Caco-2 (cell line): Measurements from ENCODE around the gene NCK1. TPM values are rescaled to one million over a fixed set of nuclear protein-coding genes. Genes with fewer than 3 reads are reported as not detected.

Experiments used
- BruUV-seq: library from RNA; stranded (reverse); fragments of 400-500 nt; replicated peaks from 2 replicates; lab custom pipeline; 2021; lab: Mats Ljungman, UMichigan
- CTCF ChIA-PET: fragments of 300-600 bp; sonication (Branson Sonifier 250); formaldehyde crosslinking; loops from one replicate; lab custom pipeline; 2022; ENCODE audit warnings: antibody characterized with exemption; lab: Charles Lee
- POLR2A ChIA-PET: fragments of 300-600 bp; sonication (Branson Sonifier 250); formaldehyde crosslinking; loops from one replicate; lab custom pipeline; 2022; ENCODE audit warnings: antibody characterized with exemption; lab: Charles Lee
- DNase-seq, 2 experiments: peaks; one replicate each; pipeline versions ENCODE4 v3.0.0 to v3.0.0-alpha.2; 2020 to 2022
- H3K27me3 ChIP-seq: replicated peaks from 2 replicates; pipeline ENCODE4 v1.6.0; 2011; ENCODE audit warnings: low read length; ENCODE audit not compliant: control insufficient read depth, insufficient read depth
- H3K36me3 ChIP-seq: 2 replicates; pipeline ENCODE4 v1.5.1; 2011; ENCODE audit warnings: low read length; ENCODE audit not compliant: control insufficient read depth, insufficient read depth
- H3K4me1 ChIP-seq: fragments of 250-450 bp; sonication (Bioruptor Pico); 2 replicates; pipeline ENCODE4 v1.5.1; 2020; ENCODE audit warnings: mild to moderate bottlenecking
- H3K4me3 ChIP-seq: 2 replicates; pipeline ENCODE4 v1.5.1; 2011; ENCODE audit warnings: low read depth, mild to moderate bottlenecking, control low read depth, low read length
- H3K9me3 ChIP-seq: fragments of 250-450 bp; sonication (Bioruptor Pico); 2 replicates; pipeline ENCODE4 v1.5.1; 2020; ENCODE audit warnings: mild to moderate bottlenecking, moderate library complexity
- H3K27ac Mint-ChIP-seq: one replicate; pipeline ENCODE4 v1.8.0; 2022; ENCODE audit warnings: mixed read lengths; ENCODE audit not compliant: unreplicated experiment
- H3K27me3 Mint-ChIP-seq: one replicate; pipeline ENCODE4 v1.8.0; 2022; ENCODE audit warnings: mixed read lengths; ENCODE audit not compliant: insufficient read depth, unreplicated experiment
- H3K36me3 Mint-ChIP-seq: one replicate; pipeline ENCODE4 v1.8.0; 2022; ENCODE audit warnings: mild to moderate bottlenecking, mixed read lengths; ENCODE audit not compliant: insufficient read depth, unreplicated experiment
- H3K4me1 Mint-ChIP-seq: one replicate; pipeline ENCODE4 v1.8.0; 2022; ENCODE audit warnings: low read depth, mixed read lengths; ENCODE audit not compliant: unreplicated experiment
- H3K4me3 Mint-ChIP-seq: one replicate; pipeline ENCODE4 v1.8.0; 2022; ENCODE audit warnings: mild to moderate bottlenecking, moderate library complexity, mixed read lengths; ENCODE audit not compliant: unreplicated experiment
- H3K9me3 Mint-ChIP-seq: one replicate; pipeline ENCODE4 v1.8.0; 2022; ENCODE audit warnings: mixed read lengths; ENCODE audit not compliant: unreplicated experiment
- CTCF ChIP-seq, 2 experiments: fragments of 200-600 bp in 1 of 2; IDR thresholded peaks; 1 replicate in 1 of 2; 2 replicates in 1 of 2; pipeline versions ENCODE4 v1.5.1 to v1.8.0; 2011 to 2022; ENCODE audit warnings: antibody characterized with exemption in 1 of 2, control low read depth in 1 of 2, inconsistent platforms in 1 of 2, low read depth in 1 of 2, low read length in 1 of 2, mild to moderate bottlenecking in 1 of 2, moderate library complexity in 1 of 2; ENCODE audit not compliant: insufficient read depth in 1 of 2, severe bottlenecking in 1 of 2, unreplicated experiment in 1 of 2
- intact Hi-C: fragments of 100-400 bp; cut with micrococcal nuclease; formaldehyde crosslinking; loops from one replicate; pipeline ENCODE4 v1.10.0; 2022; ENCODE audit not compliant: unreplicated experiment
- total RNA-seq: library from RNA; stranded (reverse); gene quantifications from 2 replicates; pipeline ENCODE4 v1.2.3, GENCODE V29; 2022

Gene NCK1
- total RNA-seq, 1 experiment from 2014 or later = 37.3 TPM

DNA sequence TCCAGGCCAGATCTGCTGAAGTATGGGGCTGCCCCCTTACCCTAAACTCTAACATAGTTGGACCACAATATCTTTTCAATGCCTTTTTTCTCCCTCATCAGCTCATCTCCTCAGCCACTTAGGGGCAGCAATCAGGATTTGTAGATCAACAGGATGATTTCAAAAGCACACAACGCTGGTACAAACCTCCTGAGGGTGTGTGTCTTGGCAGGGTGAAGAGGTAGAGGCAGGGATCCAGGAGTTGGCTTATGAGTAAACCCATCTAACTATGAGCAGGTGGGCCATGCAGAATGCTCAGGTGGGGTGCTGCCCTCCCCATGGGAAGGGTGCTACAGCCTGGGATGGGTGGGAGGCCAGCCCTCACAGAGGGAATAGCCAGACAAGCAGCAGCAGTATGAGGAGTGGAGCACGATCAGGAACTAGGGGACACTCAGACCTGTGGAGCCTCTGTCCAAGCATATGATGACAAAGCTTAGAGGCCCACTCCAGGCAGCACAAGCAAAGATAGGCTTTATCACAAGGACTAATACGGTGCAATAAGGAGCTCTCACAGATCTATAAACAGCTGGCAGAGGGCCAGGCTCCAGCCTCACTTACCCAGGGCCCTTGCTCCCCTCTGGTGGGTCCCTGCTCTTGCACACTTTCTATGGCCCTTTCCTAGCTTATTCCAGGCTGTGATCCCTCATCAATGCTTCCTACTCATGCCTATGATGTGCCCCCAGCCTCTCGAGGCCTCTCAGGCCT is 127.9 kb downstream of the NCK1 start:
- Mint-ChIP-seq H3K4me1 (peaks cover 3% of the 10 kb centered on the region), H3K36me3 (peaks cover 38% of the 10 kb centered on the region), H3K4me3 (no peak overlapping the region), H3K27me3 (no peaks in the 10 kb centered on the region), H3K27ac (peak overlapping the region; percentile 80), H3K9me3 (no peaks in the 10 kb centered on the region)
- POLR2A ChIA-PET = no interaction called here
- BruUV-seq = no TSS peak
- Histone ChIP-seq H3K4me3 (no peak overlapping the region), H3K4me1 (peaks cover 8% of the 10 kb centered on the region), H3K36me3 (no peaks in the 10 kb centered on the region), H3K9me3 (no peaks in the 10 kb centered on the region), H3K27me3 (no peaks in the 10 kb centered on the region)
- CTCF ChIA-PET = no interaction called here
- intact Hi-C loops = no loop called here
- TF ChIP-seq CTCF (IDR thresholded peaks at IDR 0.05; ENCODE audit: insufficient read depth in 1 of 2, low read depth in 1 of 2, low read length in 1 of 2, severe bottlenecking in 1 of 2, unreplicated experiment in 1 of 2) = no peak
- no peak for DNase-seq

- no peak for TF ChIP-seq CTCF (IDR thresholded peaks at IDR 0.05; ENCODE audit: insufficient read depth in 1 of 2, low read depth in 1 of 2, low read length in 1 of 2, severe bottlenecking in 1 of 2, unreplicated experiment in 1 of 2)
- BruUV-seq = no TSS peak
- no peak for DNase-seq
- Histone ChIP-seq H3K27me3 (no peaks in the 10 kb centered on the region), H3K4me3 (no peak overlapping the region), H3K36me3 (no peaks in the 10 kb centered on the region), H3K4me1 (no peaks in the 10 kb centered on the region), H3K9me3 (no peaks in the 10 kb centered on the region)
- Mint-ChIP-seq H3K27ac (peak overlapping the region; percentile 80), H3K36me3 (peaks cover 30% of the 10 kb centered on the region), H3K4me3 (no peak overlapping the region), H3K4me1 (no peaks in the 10 kb centered on the region), H3K27me3 (no peaks in the 10 kb centered on the region), H3K9me3 (no peaks in the 10 kb centered on the region)
- intact Hi-C loops = no loop called here
- POLR2A ChIA-PET = no interaction called here
- CTCF ChIA-PET = no interaction called here
These were observed 128.8 kb downstream of the NCK1 start for GRCh38 chr3:136990826-136991225.

GRCh38 chr3:136992115-136992514 is 130.1 kb downstream of the NCK1 start:
- Mint-ChIP-seq H3K4me3 (no peak overlapping the region), H3K9me3 (no peaks in the 10 kb centered on the region), H3K36me3 (peaks cover 26% of the 10 kb centered on the region), H3K27me3 (no peaks in the 10 kb centered on the region), H3K27ac (no peak overlapping the region), H3K4me1 (no peaks in the 10 kb centered on the region)
- no peaks in the 10 kb centered on the region for H3K36me3 ChIP-seq
- no TSS peak for BruUV-seq
- H3K4me1 ChIP-seq = no peaks in the 10 kb centered on the region
- DNase-seq = no peak
- no peak overlapping the region for H3K4me3 ChIP-seq
- H3K27me3 ChIP-seq = no peaks in the 10 kb centered on the region
- no peaks in the 10 kb centered on the region for H3K9me3 ChIP-seq
- ChIA-PET CTCF (no interaction called here), POLR2A (no interaction called here)
- no peak for TF ChIP-seq CTCF (IDR thresholded peaks at IDR 0.05; ENCODE audit: insufficient read depth in 1 of 2, low read depth in 1 of 2, low read length in 1 of 2, severe bottlenecking in 1 of 2, unreplicated experiment in 1 of 2)
- intact Hi-C loops = no loop called here
